GM10847 (cell line): Measurements from ENCODE around the gene RBM46.

ENCODE experiments used
- POLR2A ChIP-seq: IDR thresholded peaks from 2 replicates; pipeline ENCODE4 v1.6.1; 2011; ENCODE audit not compliant: insufficient read length; ENCODE audit errors: extremely low read depth

RBM46 gene

DNA sequence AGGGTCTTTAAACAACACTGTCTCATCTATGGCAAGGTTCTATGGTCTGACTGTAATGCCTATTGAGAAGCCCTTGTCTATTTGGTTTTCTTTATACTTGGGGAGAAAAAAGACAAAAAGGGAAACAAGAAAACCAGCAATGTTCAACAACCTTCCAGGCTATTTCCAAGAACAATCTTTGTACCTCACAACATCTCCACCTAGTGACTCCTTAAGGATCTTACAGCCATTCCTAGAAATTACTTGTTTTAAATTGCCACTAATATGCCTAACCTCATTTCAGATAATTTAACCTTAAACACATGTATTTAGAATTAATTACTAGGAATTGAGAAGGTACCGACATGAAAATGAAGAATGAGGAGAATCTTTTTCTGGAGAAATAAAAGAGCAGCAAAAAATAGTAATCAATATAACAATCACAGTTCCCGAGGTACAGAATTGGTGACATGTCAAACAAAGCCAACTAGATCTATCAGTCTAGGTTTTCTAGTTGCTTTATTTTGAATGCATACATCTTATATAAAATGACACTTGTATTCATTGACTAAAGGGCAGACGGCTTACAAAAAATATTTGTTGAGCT lies 1.6 kb upstream of the RBM46 start:
- TF ChIP-seq POLR2A, result no peak

- no peak for TF ChIP-seq POLR2A
Measured at GRCh38 chr4:154781983-154782293, 866 bp downstream of the RBM46 start.

DNA sequence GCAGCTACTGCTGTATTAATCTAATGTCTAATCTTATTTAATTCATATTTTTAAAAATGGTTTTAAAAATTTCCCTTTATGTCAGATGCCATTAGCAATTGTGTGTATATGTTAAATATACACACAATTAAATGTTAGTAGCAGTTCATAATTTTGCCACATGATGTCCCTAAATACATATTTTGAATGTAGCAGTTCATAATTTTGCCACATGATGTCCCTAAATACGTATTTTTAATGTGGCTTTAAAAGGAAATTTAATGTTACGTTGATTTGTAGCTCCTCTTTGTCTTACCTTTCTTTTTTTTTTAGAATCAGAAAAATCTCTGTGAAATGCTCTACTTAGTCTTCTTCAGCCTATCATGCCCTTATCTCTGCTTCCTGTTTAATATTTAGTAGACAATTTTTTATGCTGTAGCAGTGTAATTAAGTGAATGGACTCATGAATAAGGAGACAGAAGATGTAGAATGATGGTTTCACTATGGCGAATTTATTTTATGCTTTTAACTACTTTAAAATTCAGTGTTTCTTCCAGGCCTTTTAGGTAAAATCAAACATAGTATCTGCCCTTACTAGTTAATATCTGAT lies 26.1 kb downstream of the RBM46 start:
- TF ChIP-seq POLR2A, result no peak

DNA sequence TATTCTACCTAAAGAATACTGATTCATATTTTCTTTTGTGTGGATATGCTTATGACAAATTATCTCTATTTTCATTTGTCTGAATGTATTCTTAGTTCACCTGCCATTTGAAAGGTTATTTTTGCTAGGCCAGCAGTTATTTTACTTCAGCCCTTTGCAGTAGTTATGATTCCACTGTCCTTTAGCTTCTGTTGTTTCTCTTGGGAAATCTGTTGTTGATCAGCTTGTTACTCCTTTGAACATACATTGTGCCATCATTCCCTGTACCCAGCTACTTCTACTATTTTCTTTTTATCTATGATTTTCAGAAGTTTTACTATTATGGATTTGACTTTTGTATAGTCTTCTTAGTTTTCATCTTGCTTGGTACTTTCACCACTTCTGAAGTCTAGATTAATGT lies 37.2 kb downstream of the RBM46 start:
- no peak for TF ChIP-seq POLR2A

GRCh38 chr4:154822775-154823174 lies 41.7 kb downstream of the RBM46 start:
- TF ChIP-seq POLR2A, result no peak

DNA sequence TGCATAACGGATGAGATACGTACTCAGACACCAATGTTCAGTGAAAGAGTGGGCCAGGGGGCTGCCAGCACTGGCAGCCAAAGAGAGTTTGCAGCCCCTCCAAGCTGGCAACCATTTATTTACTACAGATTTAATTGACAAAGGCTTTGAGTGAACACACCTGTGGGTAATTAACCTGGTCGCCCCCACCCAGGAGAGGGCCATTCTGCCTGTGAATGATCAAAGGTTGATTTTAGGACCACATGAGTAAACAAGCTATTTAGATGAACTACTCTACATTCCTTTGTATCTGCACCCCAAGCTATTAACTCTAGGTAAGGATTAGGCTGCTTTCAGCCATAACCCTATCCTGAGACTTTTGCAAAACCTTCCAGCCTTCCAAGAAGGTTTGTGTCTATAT lies 55.0 kb downstream of the RBM46 start:
- TF ChIP-seq POLR2A, result no peak

- no peak for TF ChIP-seq POLR2A
Measured at GRCh38 chr4:154836513-154836912, 55.4 kb downstream of the RBM46 start.

- TF ChIP-seq POLR2A, result no peak
Measured at GRCh38 chr4:154838155-154838554, 57.1 kb downstream of the RBM46 start.

DNA sequence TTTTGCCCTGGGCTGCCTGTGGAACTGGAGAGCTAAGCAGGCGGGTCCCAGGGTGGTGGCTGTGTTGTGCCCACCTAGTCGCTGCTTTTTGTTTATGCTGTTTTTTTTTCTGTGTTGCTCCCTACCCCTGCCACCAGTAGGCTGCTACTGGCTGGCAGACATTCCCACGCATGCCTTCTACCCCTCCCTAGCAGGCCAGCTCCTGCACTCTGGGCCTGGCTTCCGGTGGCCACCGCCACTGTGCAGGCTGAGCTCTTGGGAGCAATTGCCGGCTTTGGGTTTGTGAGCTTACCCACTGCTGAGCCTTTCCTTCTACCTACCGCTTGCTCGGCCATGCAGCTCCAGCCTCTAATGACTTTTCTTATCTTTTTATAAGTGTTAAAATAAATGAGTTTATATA lies 57.6 kb downstream of the RBM46 start:
- no peak for TF ChIP-seq POLR2A

- no peak for TF ChIP-seq POLR2A
Measured at GRCh38 chr4:154854362-154854761, 73.3 kb downstream of the RBM46 start.

DNA sequence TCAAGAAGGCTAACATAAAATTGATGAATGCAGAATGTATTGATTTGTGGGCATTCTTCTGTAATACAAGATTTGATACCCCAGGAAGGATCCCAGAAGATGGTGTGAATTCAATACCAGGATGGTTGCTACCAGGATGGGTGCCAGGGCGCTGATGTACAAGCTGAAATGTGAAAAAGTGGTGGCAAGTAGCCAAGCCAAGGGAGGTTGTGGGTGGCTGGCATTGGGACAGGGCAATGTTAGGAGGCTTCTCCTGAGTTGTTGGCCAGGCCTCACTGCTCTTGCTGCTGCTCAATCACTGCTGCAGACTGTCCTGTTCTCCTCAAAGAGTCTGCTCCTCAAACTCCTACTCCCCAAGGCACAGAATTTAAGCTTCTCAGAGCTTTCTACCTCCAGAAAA lies 77.1 kb downstream of the RBM46 start:
- no peak for TF ChIP-seq POLR2A

GRCh38 chr4:154868414-154869194 lies 87.5 kb downstream of the RBM46 start:
- no peak for TF ChIP-seq POLR2A

DNA sequence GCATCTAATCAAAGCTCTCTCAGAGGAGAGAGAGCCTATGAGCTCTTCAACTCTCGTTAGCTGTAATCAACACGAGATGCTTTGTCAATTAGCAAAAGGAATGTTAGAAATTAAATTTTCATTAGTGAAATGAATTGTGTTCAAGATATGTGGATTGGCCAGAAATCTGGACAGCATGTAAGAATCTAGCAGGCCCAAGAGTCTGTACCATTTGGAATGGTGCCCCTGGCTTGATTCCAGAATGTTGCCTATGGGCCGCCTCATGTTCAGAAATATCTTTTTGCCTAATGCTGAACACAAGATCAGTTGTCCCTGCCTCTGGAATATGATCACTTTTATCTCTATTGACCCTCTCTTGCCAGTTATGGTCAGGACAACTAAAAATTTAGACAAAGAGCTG lies 88.2 kb downstream of the RBM46 start:
- TF ChIP-seq POLR2A, result no peak

- no peak for TF ChIP-seq POLR2A
Measured at GRCh38 chr4:154872198-154872597, 91.1 kb downstream of the RBM46 start.

DNA sequence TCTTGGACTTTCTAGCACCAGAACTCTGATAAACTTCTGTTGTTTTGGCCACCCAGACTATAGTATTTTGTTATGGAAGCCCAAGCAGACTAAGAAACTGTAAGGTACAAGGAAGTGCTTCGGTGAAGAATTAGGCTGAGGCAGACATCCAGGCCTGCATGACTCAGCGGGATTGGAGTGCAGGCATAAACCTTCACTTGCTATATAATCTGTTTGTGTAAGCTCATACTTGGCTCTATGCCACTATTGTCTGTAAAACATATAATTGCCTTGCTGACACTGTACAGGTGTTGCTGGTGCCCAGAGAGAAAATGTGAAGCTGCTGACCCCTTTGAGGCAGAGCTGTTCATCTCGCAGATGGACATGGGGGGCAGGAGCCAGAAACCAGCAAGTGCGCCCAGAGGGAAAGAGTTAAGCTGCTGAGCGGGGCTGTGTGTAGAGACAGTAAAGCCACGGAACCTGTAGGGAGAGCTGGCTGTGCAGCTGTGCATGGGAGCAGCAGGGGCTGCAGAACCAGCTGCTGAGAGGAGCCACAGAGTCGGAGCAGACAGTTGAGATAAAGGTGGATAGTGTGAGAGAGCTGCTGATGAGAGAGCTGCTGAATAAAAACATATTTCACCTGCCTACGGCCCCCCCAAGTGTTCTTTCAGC lies 96.2 kb downstream of the RBM46 start:
- TF ChIP-seq POLR2A, result no peak
